Stimulated activated CD8-positive, alpha-beta memory T cell treated with anti-CD3 and anti-CD28 coated beads, Interleukin-12 subunit alpha, Interleukin-12 subunit beta, amount 100 ng/mL, for 1 hour (primary cell): Measurements from ENCODE around the gene SCRN3.
"Not testable (repeated sequence)": the region's sequence is repeated elsewhere in the genome, so short reads cannot be mapped to it uniquely, and the experiment has no call there.

ENCODE experiments used
- DNase-seq: peaks from one replicate; pipeline ENCODE4 v3.0.0-alpha.2; 2020; ENCODE audit warnings: low read depth

SCRN3 gene

GRCh38 chr2:174395284-174395968 is at the start of gene SCRN3:
Gene SCRN3, plus strand, starts transcription at chr2:174395730. Its CDS starts 2,554 bp downstream, at chr2:174398284.
- peak; percentile 61 for DNase-seq

GRCh38 chr2:174350018-174350417 is 45.5 kb upstream of the SCRN3 start:
- no peak for DNase-seq

- no peak for DNase-seq
Measured at GRCh38 chr2:174350593-174351181, 44.8 kb upstream of the SCRN3 start.

- DNase-seq: no peak
Measured at GRCh38 chr2:174353004-174353403, 42.5 kb upstream of the SCRN3 start.

- no peak for DNase-seq
Measured at GRCh38 chr2:174356347-174356746, 39.2 kb upstream of the SCRN3 start.

GRCh38 chr2:174359663-174360062 is 35.9 kb upstream of the SCRN3 start:
- not testable (repeated sequence) for DNase-seq

- DNase-seq: no peak
Measured at GRCh38 chr2:174362949-174363348, 32.6 kb upstream of the SCRN3 start.

- DNase-seq: not testable (repeated sequence)
Measured at GRCh38 chr2:174363492-174364225, 31.9 kb upstream of the SCRN3 start.

GRCh38 chr2:174364628-174365027 is 30.9 kb upstream of the SCRN3 start:
- DNase-seq: no peak

GRCh38 chr2:174365571-174365970 is 30.0 kb upstream of the SCRN3 start:
- DNase-seq: no peak

GRCh38 chr2:174368691-174369090 is 26.8 kb upstream of the SCRN3 start:
- no peak for DNase-seq

GRCh38 chr2:174376967-174377366 is 18.6 kb upstream of the SCRN3 start:
- no peak for DNase-seq

- DNase-seq: no peak
Measured at GRCh38 chr2:174383796-174384195, 11.7 kb upstream of the SCRN3 start.

- no peak for DNase-seq
Measured at GRCh38 chr2:174385201-174385600, 10.3 kb upstream of the SCRN3 start.

- not testable (repeated sequence) for DNase-seq
Measured at GRCh38 chr2:174388706-174389105, 6.8 kb upstream of the SCRN3 start.

- no peak for DNase-seq
Measured at GRCh38 chr2:174389542-174389941, 6.0 kb upstream of the SCRN3 start.

GRCh38 chr2:174390303-174390702 is 5.2 kb upstream of the SCRN3 start:
- not testable (repeated sequence) for DNase-seq

GRCh38 chr2:174392706-174393105 is 2.8 kb upstream of the SCRN3 start:
- no peak for DNase-seq

- no peak for DNase-seq
Measured at GRCh38 chr2:174395969-174396630, 570 bp downstream of the SCRN3 start.

GRCh38 chr2:174397773-174398172 is 2.2 kb downstream of the SCRN3 start:
- DNase-seq: no peak

- no peak for DNase-seq
Measured at GRCh38 chr2:174399171-174399570, 3.6 kb downstream of the SCRN3 start.

GRCh38 chr2:174400853-174401252 is 5.3 kb downstream of the SCRN3 start:
- DNase-seq: no peak

GRCh38 chr2:174403628-174404027 is 8.1 kb downstream of the SCRN3 start:
- DNase-seq: no peak
